Stimulated activated CD4-positive, alpha-beta T cell treated with anti-CD3 and anti-CD28 coated beads, TNF-alpha, amount 100 ng/mL, for 1 hour (primary cell): ENCODE results near the gene ADAMTS10.
"Not testable (repeated sequence)": the region's sequence is repeated elsewhere in the genome, so short reads cannot be mapped to it uniquely, and the experiment has no call there.

Source experiments
- DNase-seq, 3 donors: peaks; one replicate each; pipeline ENCODE4 v3.0.0-alpha.2; 2020; ENCODE audit warnings: low read depth in 3 of 3, low spot score in 1 of 3

Gene ADAMTS10

DNA sequence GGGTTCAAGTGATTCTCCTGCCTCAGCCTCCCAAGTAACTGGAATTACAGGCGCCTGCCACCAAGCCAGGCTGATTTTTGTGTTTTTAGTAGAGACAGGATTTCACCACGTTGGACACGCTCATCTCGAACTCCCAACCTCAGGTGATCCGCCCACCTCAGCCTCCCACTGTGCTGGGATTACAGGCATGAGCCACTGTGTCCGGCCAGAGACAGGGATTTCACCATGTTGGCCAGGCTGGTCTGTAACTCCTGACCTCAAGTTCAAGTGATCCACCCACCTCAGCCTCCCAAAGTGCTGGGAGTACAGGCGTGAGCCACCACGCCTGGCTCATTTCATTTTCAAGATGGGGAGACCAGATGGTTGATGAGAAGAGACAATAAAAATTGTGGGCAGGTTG lies 45.6 kb downstream of the ADAMTS10 start:
- DNase-seq = not testable (repeated sequence)

DNA sequence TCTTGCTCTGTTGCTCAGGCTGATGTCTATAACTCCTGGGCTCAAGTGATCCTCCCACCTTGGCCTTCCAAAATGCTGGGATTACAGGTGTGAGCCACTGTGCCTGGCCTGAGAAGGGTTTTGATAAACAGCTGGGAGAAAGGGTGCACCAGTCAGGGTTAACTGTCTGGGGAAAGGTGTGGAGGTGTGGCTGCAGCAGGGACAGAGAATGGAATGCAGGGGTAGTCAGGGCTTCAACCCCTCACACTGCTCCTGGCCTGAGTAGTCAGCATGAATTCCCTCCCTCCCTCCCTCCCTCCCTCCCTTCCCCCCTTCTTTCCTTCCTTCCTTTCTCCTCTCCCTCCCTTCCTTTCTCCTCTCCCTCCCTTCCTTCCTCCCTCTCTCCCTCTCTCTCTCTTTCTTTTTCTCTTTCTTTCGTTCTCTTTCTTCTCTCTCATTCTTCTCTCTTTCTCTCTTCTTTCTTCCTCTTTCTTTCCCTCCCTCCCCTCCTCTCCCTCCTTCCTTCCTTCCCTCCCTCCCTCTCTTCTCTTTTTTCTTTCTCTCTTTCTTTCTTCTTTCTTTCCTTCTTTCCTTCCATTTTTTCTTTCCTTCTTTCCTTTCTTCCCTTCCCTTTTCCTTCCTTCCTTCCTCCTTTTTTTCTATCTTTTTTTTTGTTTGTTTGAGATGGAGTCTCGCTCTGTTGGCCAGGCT lies 49.3 kb downstream of the ADAMTS10 start:
- no peak for DNase-seq

DNA sequence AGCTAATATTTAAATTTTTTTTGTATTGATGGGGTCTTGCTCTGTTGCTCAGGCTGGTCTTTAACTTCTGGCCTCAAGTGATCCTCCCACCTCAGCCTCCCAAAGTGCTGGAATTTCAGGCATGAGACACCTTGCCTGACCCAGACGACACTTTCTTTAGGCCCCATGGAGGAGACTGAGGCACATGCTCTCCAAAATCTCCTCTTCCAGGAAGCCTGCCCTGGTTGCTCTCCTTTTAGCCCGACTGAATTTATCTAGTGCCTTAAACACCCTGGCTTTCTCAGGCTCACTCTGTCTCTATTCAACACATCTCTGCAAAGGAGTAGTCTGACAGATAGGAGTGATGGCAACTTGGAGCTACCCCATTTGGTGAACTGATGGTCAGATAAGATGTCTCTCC lies 52.2 kb downstream of the ADAMTS10 start:
- no peak for DNase-seq

DNA sequence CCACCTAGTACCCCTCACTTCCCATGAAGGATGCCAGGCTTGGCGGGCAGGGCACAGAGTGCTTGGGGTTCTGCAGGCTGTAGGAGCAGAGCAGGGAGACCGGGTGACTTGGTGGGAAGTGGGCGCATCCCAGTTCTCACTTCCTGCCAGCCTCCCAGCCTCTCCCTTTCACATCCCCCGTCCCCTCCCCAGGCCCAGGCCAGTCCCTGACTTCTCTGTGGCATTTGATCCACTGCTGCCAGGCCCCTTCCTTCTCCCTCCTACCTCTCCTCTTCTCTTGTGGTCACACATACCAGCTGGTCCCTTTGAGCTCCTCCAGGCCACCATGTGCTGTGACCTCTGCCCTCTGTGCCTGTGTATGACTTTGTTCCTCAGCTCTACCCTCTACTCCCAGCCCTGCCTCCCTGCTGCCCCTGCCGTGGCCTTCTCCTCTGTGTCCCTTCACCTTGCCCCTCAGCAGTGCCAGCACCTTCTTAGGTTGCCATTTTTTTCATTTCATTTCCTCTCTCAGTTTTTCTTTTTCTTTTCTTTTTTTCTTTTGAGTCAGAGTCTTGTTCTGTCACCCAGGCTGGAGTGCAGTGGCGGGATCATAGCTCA lies 52.8 kb downstream of the ADAMTS10 start:
- DNase-seq = no peak

DNA sequence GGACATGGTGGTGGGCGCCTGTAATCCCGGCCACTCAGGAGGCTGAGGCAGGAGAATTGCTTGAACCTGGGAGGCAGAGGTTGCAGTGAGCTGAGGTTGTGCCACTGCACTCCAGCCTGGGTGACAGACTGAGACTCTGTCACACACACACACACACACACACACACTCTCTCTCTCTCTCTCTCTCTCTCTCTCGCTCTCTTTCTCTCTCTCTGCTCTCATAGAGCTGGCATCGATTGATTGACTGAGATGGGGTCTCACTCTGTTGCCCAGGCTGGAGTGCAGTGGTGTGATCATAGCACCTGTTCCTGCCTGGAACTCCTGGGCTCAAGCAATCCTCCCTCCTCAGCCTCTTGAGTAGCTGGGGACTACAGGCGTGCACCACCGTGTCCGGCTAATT lies 56.8 kb downstream of the ADAMTS10 start:
- DNase-seq = not testable (repeated sequence)

DNA sequence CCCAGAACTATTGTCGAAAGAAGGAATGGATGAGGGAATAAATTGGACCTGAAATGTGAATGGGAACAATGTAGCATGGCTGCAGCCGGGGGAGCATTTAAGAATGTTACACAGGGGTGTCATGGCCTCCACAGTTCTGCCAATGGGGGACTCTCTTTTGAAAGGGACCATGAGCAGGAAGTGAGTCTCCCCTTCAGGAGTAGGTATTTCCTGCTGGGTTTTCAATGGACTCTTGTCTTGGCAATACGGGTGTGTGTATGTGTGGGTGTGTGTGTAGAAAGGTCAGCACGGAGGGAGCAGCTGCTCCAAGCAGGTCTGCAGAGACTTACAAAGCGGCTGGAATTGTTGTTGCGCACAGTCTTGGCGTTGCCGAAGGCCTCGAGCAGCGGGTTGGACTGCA lies 57.7 kb downstream of the ADAMTS10 start:
- no peak for DNase-seq

DNA sequence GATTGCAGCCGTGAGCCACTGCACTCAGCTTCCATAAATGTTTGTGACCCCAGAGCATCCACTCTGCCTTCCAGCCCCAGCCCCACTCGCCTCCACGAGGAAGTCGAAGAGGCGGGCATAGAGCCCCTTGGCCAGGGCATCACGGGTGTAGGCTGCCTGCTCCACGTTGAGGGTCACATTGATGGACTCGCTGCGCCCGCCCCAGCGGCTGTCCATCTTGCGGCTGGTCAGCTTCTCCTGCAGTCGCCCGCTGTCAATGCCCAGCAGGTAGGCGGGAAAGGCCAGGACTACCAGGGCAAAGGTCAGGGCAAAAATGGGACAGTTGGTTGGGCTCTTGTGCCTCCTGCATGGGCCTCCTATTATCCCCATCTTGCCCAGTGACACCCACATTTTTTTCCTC lies 60.4 kb downstream of the ADAMTS10 start:
- DNase-seq = no peak

DNA sequence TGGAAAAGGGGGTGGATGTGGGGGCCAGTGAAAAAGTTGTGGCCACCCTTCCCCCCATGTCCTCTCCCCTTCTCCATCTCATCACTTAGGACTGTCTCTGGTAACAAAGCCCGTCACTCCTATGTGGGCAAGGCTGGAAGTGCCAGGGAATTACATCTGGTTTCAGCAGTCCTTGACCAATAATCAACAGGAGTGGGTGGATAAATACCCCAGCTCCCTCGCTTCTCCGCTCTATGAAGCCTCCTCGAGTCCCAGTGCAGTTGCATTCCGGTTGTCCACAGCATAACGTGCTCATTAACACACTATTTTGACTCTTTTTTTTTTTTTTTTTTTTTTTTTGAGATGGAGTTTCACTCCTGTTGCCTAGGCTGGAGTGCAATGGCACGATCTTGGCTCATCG lies 64.8 kb downstream of the ADAMTS10 start:
- no peak for DNase-seq

DNA sequence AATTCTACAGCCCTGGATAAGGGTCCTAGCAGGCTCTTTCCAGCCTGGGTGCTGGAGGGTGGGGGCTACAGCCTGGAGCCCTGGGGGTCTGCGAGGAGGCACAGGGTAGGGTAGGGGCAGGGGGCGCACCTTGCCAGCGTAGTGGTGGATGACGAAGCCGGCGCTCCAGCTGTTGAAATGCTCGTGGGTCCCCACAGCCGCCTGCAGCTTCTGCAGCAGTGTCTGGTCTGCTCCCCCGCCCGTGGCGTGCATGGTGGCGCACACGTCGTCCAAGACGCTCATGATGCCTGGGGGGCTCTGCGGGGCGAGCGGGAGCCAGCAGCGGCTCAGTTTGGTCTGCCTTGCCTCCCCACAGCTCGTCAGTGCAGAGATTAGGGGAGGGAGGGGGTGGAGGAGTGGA lies 66.3 kb downstream of the ADAMTS10 start:
- DNase-seq = no peak

DNA sequence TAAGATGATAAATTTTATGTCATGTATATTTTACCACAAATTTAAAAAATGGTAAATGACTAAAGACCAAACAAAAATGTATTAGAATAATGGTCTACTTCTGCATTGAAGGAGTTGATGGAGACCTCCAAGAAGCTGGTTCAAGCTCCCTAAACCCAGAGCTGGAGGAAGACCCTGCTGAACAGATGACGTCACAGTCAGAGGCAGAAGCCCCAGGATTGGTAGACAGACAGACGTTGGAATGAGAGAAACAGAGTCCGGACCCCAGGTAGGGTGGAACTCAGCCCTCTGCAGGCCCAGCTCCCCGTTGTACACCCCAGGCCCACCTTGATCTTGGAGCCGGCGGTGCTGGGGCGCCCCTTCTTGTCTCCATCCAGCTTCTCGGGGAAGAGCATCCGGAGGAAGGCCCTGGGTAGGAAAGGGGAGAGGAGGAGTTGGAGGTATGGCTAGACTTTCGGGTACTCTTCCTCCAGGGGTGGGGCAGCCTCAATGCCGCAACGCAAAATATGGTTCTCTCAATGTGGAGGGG lies 70.8 kb downstream of the ADAMTS10 start:
- DNase-seq = no peak

DNA sequence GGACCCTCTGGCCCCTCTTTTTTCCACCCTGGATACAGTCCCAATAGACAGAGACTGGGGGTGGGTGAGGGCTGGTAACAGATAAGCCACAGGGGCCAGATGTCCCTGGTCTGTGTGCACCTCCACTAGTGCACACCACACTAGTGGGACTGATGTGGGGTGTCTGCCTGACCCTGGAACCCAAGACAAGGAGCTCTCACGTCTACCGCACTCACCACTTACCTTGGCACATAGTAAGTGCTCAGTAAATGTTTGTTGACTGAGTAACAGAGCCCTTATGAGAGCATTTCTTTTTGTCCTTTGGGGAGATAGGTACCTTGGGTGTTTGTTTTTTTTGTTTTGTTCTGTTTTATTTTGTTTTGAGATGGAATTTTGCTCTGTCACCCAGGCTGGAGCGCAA lies 73.4 kb downstream of the ADAMTS10 start:
- DNase-seq = no peak

DNA sequence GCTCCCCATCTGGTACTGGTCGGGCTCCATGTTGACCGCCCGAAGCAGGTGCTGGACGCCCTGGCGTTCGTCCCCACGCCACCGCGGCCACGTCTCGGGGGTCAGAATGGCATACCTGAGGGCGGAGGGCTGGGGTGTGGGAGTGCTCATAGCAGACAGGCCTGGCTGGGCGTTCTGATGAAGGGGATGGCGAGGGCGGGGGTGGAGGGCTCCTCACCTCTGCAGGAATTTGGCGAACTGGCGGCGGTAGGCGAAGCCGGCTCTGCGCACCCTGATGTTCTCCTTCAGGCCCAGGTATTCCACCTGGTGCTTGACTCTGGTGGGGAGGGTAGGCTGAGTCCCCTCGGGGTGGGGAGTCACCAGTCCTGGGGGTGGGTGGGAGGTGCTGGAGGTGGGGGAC lies 74.2 kb downstream of the ADAMTS10 start:
- DNase-seq = no peak

DNA sequence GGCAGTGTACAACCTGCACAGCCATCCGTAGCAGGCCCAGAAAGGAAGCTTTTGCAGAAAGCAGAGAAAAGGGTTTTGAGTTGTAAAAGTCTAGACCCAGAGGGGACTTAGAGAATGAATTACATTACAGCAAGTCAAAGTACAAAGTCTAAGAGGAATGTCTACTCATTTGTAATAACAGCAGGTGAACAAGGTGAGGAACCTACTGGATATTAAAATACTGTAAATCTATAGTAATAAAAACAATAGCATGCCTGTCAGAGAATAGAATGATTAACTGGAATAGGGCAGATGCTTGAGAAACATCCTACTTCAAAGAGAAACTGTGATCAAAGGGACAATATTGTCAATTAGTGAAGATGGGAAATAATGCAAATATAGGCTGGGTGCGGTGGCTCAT lies 78.3 kb downstream of the ADAMTS10 start:
- DNase-seq = no peak

DNA sequence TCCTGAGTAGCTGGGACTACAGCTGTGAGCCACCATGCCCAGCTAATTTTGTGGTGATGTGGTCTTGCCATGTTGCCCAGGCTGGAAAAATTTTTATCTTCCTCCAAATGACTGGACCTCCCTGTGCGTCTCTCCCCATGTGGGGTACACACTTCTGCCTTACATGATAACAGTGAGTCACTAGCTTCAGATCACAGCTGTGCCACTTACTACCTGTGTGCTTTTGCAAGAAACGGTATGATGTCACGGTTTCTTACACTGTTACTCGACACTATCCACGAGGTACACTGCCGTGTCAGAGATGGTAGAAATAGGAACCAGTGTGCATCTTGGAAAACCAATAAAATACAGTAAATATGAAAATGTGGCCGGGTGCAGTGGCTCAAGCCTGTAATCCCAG lies 79.0 kb downstream of the ADAMTS10 start:
- no peak for DNase-seq
